NCI-H748 (cell line): ENCODE data around the gene DHRSX.
"Not testable (repeated sequence)": the region's sequence is repeated elsewhere in the genome, so short reads cannot be mapped to it uniquely, and the experiment has no call there.

Experiments used
- DNase-seq: peaks from one replicate; lab custom pipeline; 2025; ENCODE audit not compliant: unreplicated experiment; lab: John Stamatoyannopoulos, UW

The DHRSX gene

DNA sequence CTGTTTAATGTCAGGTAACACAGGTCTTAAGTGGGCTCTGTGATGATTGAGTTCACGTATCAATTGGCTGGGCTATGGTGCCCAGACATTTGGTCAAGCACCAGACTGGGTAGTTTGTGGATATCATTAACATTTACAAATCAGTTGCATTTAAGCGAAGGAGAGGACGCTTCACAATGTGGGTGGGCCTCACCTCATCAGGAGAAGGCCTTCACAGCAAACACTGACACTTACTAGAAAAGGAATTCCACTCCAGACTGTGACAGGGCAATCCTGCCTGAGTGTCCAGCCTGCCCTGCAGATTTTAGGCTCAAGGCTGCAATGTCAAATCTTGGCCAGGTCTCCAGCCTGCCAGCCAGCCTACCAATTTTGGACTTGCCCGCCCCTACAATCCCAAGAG, 270.3 kb downstream of the DHRSX start:
- no peak for DNase-seq

DNA sequence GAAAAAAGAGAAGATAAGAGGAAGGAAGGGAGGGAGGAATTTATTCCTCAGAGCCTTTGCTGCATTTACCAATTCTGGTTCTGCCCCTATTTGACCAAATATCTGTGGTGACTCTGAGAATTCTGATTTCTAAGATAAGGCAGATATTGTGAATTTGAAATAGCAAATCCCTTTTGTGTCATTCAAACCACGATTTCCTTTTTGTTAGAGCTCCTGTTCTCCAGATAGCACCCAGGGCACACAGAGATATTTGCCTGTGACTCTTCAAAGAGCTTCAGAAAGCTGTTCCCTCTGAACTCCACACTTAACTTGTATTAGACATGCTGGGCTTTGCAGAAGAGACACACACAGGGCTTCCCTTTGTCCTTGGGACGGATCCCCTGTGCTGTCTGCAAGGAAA, 272.2 kb downstream of the DHRSX start:
- DNase-seq: no peak

DNA sequence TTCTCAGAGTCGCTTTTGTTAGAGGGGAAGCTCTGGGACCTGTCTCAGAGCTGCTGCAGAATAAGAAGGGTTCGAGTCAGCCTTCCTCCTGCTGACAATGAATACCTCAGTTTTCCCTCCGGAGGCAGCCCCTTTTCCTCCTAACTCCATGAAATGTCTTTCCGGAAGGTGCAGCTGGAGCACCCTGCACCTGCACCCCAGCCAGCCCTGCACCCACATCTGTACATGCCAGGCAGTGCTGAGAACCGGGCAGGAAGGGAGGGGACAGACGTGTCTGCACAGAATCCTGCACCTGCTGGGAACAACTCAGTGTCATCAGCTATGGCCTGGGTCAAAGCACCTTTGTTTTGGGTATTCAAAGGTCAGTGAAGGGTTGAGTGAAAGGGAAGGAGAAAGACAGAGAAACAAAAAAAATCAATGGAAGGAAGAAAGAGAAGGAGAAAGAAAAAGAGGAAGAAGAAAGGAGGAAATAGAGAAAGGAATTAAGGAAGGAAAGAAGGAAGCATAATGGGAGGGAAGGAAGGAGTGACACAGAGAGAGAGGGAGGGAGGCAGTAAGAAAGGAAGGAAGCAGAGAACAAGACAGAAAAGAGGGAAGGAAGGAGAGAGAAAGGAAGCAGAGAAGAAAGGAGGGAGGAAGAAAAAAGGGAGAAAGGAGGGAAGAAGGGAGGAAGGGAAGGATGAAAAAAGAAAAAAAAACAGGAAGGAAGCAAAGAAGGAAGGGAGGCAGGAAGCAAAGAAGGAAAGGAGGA, 273.7 kb downstream of the DHRSX start:
- no peak for DNase-seq

DNA sequence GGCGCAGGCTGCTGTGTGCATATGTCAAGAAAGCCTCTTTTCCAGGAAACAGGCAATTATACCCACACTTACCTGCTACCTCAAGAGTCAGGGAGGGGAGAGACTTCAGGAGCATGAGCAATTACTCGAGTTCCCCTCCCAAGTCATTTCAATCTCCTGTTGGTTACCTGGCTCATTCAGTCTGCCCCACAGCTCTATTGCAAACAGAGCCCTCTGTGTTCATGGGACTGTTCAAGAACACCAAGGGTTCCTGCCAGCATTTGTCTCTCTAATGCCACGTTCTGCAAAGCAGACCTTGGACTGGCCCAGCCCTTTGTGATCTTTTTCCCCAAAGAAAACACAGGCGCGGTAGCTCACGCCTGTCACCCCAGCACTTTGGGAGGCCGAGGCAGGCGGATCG, 274.6 kb downstream of the DHRSX start:
- DNase-seq: no peak

DNA sequence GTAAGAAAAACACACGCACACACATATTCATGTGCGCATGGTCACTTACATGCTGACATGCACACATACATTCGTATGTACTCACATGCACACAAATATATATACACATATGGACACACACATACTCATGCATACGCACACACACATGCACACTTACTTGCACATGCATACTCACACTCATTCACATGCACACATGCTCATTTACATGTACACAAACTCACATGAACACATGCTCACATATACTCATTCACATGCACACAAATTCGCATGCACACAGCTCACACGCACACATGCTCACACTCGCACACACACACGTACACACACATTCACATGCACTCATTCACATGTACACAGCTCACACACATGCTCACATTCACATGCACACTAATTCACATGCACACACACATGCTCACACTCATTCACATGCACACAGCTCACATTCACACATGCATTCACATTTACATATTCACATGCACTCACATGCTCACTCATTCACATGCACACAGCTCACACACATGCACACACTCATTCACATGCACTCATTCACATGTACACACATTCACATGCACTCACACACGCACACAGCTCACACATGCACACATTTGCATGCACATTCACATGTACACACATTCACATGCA, 276.1 kb downstream of the DHRSX start:
- no peak for DNase-seq

DNA sequence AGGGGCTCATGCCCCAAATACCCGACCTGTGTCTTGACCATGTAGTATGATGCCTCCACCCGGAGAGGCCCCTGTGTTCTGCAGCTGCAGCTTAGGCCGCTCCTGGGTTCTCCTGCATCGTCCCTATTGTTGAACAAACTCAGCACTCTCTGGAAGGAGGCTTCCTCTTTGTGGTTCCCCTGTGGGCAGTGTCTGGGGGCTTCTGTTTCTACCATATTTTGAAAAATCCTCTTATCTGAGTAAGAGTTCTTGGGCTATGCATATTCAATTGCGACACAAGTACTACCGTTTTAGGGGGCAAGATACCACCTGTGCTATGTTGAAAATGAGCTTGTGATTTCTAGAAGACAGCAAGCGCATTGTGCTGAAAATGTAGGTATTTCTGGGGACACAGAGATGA, 276.6 kb downstream of the DHRSX start:
- no peak for DNase-seq

DNA sequence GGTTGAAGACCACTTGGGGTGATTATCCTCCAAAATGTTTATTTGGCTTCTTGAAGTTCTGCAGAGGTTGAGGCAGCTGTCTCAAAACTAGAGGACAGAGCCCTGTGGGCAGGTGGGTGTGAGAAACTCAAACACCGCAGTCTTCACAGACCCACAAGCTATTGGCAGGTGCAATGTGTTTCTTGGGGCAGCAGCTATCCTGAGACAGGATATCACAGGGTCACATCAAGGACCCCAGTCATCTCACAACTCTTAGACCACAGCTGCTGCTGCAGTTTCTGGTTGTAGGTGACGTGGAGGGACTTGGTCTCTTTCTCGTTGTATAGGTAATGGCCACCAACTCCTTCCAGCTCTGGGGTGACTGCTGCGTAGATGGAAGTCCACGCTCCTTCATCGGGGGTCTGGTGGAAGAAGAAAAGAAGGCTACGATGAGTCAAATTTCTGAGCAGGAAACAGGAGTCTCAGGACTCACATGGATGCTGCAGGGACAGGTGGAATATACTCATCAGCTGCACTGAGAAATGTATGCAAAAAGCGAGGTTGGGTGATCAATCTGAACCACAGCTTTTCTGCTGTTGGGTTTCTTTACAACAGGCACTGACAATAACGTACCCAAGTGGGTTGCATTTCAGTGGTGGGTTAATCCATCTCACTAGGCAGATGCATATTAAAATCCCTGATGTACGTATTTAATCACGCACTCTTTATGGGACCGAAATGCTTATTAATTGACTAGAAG, 279.8 kb downstream of the DHRSX start:
- no peak for DNase-seq

DNA sequence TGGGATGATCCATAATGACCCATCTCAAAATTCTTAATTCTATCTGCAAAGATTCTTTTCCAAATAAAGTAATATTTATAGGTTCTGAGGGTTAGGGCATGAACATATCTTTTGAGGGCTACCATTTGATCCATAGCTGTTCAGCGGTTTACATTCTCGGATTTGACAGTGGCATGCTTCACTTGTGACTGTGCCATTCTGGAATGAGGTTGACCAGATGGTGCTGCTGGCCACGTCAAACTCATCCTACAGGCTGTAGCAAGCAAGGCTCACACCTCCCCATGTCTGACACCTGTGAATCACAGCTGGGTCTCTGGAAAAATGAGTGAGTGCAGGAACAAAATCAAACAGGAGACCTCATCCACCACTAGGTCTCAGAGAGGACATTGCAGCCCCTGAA, 280.5 kb downstream of the DHRSX start:
- DNase-seq: no peak

DNA sequence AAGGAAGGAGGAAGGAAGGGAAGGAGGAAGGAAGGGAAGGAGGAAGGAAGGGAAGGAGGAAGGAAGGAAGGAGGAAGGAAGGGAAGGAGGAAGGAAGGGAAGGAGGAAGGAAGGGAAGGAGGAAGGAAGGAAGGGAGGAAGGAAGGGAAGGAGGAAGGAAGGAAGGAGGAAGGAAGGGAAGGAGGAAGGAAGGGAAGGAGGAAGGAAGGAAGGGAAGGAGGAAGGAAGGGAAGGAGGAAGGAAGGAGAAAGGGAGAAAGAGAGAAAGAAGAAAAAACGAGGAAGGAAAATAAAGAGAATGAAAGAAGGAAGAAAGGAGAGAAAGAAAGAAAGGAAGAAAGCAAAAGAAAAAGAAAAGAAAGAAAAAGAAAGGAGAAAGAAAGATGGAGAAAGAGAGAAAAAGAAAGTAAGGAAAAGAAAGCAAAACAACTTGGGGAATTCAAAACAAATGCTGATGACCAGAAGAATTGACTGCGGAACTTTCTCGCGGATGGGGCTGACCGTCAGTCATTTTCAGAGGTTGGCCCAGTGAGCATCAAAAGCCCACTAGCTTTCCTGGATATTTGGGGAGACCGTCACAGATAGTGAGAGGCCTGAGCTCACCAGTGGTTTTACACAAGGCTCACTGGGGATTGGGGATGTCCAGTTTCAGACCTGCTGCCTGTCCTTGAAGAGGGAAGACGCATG, 286.5 kb downstream of the DHRSX start:
- not testable (repeated sequence) for DNase-seq

DNA sequence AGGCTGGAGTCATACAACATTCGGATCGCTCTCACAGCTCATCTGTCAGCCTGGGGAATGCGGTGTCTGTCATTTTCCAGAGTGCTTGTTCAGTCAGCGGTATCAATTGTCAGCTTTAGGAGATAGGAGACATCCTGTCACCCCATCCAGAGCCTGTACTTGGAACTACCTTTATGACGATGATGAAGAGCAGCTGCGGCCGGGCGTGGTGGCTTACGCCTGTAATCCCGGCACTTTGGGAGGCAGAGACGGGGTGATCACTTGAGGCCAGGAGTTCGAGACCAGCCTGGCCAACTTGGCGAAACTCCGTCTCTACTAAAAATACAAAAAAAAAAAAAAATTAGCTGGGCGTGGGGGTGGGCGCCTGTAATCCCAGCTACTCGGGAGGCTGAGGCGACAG, 289.1 kb downstream of the DHRSX start:
- DNase-seq: not testable (repeated sequence)

DNA sequence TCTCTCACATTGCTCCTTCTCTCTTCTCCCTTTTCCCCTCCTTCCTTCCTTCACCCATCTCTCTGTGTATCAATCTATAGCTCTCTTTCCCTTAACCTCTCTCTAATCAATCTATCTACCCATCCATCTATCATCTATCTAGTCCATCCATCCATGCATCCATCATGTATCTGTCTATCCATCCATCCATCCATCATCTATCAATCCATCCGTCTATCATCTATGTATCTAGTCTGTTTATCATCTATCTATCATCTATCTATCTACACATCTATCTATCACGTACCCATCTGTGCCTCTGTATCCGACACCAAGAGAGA, 307.5 kb downstream of the DHRSX start:
- no peak for DNase-seq

DNA sequence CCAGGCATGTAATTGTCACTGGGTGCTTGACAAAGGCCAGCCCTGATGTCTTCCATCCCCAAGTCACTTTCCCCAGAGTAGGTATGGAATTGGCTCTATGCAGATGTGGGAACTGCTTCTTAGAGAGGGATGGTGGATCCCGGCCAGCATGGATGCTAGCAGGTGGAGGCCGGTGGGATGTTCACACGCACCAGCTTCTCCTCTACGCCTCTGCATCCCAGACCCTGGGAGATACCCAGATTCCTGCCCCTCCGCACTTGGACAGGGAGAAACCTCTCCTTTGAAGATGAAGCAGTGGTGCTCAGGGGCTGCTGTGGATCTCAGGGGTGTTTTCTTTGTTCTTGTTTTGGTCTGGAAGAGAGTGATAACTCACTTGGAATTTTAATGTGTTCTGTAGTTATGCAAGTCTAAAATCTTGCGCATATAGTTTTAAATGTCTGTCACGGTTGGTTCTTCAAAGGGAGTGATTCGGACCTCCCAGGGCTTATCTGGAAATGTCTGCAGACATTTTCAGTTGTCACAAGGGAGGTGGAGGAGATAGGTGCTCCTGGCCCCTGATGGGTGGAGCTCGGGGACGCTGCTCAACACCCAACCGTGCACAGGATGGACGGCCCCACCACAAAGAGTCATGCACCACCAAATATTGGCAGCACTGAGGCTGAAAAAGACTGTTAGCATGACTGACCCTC, 308.0 kb downstream of the DHRSX start:
- DNase-seq: no peak

DNA sequence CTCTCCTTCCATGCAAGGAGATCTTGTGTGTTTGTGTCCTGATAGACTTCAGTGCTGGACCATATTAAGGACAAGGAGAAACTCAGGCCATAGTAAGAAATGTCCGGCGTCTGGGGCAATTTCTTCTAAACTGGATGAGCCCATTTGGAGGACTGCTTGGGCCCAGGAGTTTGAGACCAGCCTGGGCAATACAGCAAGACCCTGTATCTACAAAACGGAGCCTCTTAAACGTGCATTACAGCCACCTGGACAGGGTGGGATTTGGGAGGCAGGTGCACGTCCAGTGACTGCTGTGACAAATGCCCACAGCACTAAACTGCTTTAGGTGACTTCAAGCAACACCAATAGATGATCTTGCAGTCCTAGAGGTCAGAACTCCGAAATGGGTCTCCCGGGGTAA, 311.9 kb downstream of the DHRSX start:
- DNase-seq: no peak

DNA sequence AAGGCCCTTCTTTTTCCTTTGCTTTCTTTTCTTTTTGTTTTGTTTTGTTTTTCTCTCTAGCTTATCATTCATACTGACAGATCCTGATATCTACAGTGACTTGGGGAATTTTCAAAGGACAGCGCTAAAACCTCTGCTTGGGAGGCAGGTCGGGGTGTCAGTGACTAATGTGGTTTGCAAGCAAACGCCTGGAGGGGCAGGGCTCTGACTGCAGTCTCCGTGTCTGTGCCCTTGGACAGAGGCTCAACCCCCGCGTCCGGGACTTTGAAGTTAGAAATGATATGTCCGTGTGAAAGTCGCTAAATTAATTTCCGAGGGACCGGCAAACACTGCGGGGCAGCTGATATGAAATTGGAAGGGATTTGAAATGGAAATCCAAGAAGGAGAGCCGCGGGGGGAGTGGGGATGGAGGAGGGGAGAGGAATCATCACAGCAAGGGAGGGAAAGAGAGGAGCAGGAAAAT, 312.4 kb downstream of the DHRSX start:
- no peak for DNase-seq

DNA sequence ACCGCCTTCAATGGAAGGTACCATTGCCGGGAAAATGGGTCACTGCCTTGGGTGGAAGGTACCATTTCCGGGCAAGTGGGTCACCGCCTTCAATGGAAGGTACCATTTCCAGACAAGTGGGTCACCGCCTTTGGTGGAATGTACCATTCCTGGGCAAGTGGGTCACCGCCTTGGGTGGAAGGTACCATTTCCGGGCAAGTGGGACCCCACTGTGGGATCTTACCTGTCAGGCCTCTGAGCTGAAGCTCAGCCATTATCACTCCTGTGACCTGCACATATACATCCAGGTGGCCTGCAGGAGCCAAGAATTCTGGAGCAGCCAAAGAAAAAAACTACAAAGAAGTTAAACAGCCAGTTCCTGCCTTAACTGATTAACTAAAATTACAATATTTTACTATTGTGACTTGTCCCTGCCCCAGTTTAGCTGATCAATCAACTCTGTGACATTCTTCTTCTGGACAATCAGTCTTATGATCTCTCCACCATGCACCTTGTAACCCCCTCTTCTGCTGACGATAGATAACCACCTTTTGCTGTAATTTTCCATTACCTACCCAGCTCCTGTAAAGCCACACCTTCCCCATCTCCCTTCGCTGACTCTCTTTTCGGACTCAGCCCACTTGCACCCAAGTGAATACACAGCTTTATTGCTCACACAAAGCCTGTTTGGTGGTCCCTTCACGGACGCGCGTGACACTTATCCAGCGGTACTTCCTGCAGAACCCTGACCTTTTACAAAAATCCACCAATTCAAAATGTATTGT, 313.2 kb downstream of the DHRSX start:
- DNase-seq: no peak

DNA sequence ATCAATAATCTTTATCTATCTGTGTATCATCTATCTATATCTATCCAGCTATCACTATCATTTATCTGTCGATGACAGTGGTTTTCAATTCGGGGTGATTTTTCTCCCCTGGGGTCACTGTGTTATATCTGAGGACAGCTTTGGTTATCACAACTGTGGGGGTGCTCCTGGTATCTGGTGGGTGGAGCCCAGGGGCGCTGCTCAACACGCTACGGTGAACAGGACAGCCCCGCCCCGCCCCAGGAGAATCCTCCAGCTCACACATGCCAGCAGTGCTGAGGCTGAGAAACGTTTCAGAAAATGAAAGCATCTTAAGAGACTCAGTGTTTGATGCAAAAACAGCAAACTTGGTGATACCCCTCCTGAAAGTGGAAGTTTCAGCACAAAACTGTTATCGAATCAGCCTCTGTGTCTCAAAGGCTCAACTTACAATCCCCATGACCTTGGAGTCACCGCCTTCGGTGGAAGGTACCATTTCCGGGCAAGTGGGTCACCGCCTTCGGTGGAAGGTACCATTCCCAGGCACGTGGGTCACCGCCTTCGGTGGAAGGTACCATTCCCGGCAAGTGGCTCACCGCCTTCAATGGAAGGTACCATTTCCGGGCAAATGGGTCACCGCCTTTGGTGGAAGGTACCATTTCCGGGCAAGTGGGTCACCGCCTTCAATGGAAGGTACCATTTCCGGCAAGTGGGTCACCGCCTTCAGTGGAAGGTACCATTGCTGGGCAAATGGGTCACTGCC, 315.3 kb downstream of the DHRSX start:
- DNase-seq: no peak

DNA sequence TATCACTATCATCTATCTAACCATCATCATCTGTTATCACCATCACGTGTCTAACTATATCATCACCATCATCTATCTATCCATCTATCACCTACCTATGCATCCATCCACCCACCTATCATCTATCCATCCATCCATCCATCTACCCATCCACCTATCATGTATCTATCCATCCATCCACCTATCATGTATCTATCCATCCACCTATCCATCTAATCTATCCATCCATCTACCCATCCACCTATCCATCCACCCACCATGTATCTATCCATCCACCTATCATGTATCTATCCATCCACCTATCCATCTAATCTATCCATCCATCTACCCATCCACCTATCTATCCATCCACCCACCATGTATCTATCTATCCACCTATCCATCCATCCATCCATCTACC, 316.7 kb downstream of the DHRSX start:
- no peak for DNase-seq

DNA sequence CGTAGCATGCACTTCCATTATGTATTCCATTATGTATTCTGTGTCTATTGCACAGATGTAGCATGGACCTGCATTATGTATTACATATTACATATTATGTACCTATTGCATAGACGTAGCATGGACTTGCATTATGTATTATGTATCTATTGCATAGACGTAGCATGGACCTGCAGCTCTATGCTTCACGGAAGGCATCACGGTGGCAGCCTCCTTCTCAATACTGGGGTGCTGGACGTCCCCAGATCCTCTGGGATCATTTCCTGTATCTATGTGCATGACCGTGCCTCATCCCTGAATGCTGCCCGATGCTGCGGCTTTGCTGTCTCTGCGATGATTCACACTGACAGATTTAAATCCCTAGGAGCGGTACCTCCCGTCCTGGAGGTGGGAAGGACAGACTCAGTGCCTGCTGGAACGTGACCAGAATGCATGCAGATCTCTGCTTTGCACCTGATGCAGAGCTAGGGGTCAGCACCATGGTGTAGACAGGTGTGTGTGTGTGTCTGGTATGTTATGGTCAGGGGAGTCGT, 317.5 kb downstream of the DHRSX start:
- no peak for DNase-seq

DNA sequence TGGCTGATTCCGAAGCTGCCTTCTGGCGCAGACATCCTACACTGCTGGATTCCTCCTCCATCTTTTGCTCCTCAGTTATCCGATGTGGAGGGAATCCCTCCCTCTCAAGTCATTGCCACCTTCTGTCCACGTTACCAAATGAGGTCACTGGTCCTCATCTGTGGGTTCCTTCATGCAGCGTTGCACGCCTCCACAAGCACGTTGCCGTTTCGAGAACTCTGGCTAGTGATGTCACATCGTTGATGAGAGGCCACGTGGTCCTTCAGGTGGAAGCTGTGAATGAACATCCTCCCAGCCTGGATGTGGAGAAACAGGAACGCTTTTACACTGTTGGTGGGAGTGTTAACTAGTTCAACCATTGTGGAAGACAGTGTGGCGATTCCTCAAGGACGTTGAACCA, 323.2 kb downstream of the DHRSX start:
- DNase-seq: no peak
